ENCODE results near the gene ARHGAP4.

The ARHGAP4 gene

DNA sequence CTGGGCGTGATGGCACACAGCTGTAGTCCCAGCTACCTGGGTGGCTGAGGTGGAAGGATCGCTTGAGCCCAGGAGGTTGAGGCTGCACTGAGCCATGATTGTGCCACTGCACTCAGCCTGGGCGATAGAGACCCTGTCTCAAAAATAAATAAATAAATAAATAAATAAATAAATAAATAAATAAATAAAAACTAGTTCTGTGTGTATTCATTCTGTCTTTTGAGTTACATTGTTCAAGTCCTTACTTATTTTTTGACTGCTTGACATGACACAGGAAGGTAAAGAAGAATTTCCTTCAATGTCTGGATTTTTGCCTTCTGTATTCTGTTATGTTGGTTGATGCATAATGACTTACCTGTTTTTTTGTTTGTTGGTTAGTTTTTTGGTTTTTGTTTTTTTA, 11.0 kb upstream of the ARHGAP4 start:
- DNase-seq = no peak
- Histone ChIP-seq H3K79me1 (ENCODE audit: low read length) (no peaks in the 10 kb centered on the region), H3K23ac (ENCODE audit: low read length) (no peak overlapping the region), H3K4me1 (ENCODE audit: control insufficient read depth, low read depth, low read length) (no peaks in the 10 kb centered on the region), H3K79me2 (ENCODE audit: control insufficient read depth, insufficient read depth, low read length) (peaks cover 10% of the 10 kb centered on the region), H2AK5ac (ENCODE audit: low read length) (no peak overlapping the region), H3K18ac (ENCODE audit: low read length) (no peak overlapping the region), H3K56ac (ENCODE audit: low read length) (no peak overlapping the region), H3K4ac (ENCODE audit: low read depth, low read length) (no peak overlapping the region), H2BK120ac (ENCODE audit: low read depth, low read length) (no peak overlapping the region), H3K9ac (ENCODE audit: low read length) (no peak overlapping the region), H2BK5ac (ENCODE audit: low read length) (no peak overlapping the region), H4K5ac (ENCODE audit: low read length) (no peak overlapping the region), H3K27me3 (ENCODE audit: insufficient read depth, low read length, poor library complexity) (no peaks in the 10 kb centered on the region), H3K4me2 (ENCODE audit: low read length) (no peak overlapping the region), H4K8ac (ENCODE audit: low read depth, low read length) (no peak overlapping the region), H3K27ac (ENCODE audit: low read depth, low read length) (no peak overlapping the region), H2BK15ac (replicated peaks; ENCODE audit: low read depth) (no peak overlapping the region), H3K4me3 (ENCODE audit: low read length) (no peak overlapping the region), H3K36me3 (ENCODE audit: control insufficient read depth, insufficient read depth, low read length) (no peaks in the 10 kb centered on the region)
- WGBS (ENCODE audit: extremely low coverage, insufficient coverage, low lambda C conversion rate) = no CpG with 5 or more reads among the region's 3 CpGs

DNA sequence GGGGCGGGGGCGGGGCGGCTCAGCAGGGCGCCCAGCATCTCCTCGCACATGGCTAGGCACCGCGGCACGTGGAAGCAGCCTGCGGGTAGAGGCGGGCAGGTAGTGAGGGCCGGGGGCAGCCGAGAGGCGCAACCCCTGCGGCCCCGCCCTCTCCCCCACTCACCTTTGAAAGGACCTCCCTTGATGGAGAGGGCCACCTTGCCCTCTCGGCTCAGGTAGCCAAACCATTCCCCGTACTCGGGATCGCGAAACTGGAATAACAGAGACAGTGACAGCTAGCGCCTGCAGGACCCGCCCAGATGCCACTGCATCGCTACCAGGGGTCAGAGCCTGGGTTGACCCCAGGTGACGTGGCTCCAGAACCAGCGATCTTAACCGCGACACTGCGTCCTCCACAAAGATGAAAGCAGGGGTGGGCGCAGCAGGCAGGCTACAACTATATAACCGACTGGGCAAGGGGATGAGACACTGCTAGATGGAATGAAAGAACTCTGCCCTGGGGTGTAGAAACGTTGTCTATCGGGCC, 9.3 kb upstream of the ARHGAP4 start:
- H3K4me1 ChIP-seq (ENCODE audit: control insufficient read depth, low read depth, low read length) = no peaks in the 10 kb centered on the region
- no peak overlapping the region for H2BK5ac ChIP-seq (ENCODE audit: low read length)
- H3K27me3 ChIP-seq (ENCODE audit: insufficient read depth, low read length, poor library complexity) = no peaks in the 10 kb centered on the region
- no peaks in the 10 kb centered on the region for H3K79me1 ChIP-seq (ENCODE audit: low read length)
- H3K4me3 ChIP-seq (ENCODE audit: low read length) = no peak overlapping the region
- peak overlapping the region; percentile 20 for H3K4me2 ChIP-seq (ENCODE audit: low read length)
- H2BK15ac ChIP-seq (replicated peaks; ENCODE audit: low read depth) = no peak overlapping the region
- H3K4ac ChIP-seq (ENCODE audit: low read depth, low read length) = no peak overlapping the region
- peak; percentile 42 for DNase-seq
- H4K5ac ChIP-seq (ENCODE audit: low read length) = no peak overlapping the region
- no peak overlapping the region for H2AK5ac ChIP-seq (ENCODE audit: low read length)
- WGBS (ENCODE audit: extremely low coverage, insufficient coverage, low lambda C conversion rate) = no CpG with 5 or more reads among the region's 32 CpGs
- H4K8ac ChIP-seq (ENCODE audit: low read depth, low read length) = no peak overlapping the region
- H3K56ac ChIP-seq (ENCODE audit: low read length) = peak overlapping the region; percentile 34
- H3K27ac ChIP-seq (ENCODE audit: low read depth, low read length) = no peak overlapping the region
- H3K23ac ChIP-seq (ENCODE audit: low read length) = no peak overlapping the region
- H3K79me2 ChIP-seq (ENCODE audit: control insufficient read depth, insufficient read depth, low read length) = peaks cover 10% of the 10 kb centered on the region
- H2BK120ac ChIP-seq (ENCODE audit: low read depth, low read length) = no peak overlapping the region
- H3K36me3 ChIP-seq (ENCODE audit: control insufficient read depth, insufficient read depth, low read length) = no peaks in the 10 kb centered on the region
- H3K18ac ChIP-seq (ENCODE audit: low read length) = no peak overlapping the region
- no peak overlapping the region for H3K9ac ChIP-seq (ENCODE audit: low read length)

DNA sequence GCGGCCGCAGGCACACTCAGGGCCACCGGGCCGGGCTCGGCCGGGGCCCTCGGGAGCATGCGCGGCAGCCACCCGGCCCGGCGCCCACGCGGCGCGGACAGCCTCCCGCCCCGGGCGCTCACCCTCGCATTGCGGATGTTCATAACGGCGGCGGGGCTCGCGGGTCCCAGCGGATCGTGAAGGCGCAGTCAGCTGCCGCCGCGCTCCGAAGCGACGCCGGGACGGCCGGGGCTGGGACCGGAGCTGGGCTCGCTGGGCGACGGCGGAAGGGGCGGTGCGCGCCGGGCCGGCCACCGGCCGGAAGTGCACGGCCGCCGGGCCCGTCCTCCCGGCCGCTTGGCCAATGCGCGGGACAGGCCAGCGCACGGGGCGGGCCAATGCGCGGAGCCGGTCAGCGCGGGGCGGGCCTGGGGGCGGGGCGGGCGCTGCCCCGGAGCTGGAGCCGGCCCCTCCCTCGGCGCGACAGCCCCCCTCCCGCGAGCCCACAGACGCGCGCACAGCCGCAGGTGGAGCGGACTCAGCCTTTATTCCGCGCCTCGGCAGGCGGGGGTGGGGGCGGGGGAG, 8.8 kb upstream of the ARHGAP4 start, which contains the start of gene NAA10:
Gene NAA10 (minus strand): TSS at position 276 of the 564 bp plus-strand sequence. CDS start 133 bp downstream, at position 143.
- no peak within 1 kb of the TSS for H3K27ac ChIP-seq (ENCODE audit: low read depth, low read length)
- H3K4me3 ChIP-seq (ENCODE audit: low read length) = peak within 1 kb of the TSS; percentile 65

DNA sequence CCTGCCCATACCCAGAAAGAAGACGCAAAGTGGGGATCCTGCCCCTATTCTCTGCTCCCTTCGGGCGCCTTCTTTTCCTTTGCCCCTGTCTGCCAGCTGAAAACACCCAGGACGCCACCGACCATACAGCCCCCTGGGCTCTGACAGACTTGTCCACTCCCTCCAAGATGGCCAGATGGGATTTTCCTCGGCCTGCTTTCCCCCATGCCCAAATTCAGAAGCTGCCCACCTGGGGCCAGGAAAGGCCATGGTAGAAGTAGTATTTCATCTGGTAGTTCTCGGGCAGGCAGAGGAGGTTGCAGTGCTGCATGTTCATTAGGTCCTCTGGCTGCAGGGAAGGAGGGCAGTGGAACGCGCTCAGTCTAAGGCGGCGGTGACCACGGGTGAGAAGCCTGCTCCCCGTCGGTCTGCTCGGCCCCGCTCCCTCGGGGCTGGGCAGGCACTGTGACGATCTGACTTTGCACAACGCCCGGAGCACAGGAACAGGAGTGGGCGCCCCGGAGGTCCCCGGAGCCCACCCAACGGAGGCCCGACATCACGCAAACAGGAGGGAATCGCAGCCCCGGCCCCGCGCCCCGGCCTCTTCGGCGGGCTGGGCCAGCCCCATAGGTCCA, 8.2 kb upstream of the ARHGAP4 start:
- no peak overlapping the region for H2BK15ac ChIP-seq (replicated peaks; ENCODE audit: low read depth)
- H3K4ac ChIP-seq (ENCODE audit: low read depth, low read length) = no peak overlapping the region
- H3K36me3 ChIP-seq (ENCODE audit: control insufficient read depth, insufficient read depth, low read length) = no peaks in the 10 kb centered on the region
- peak overlapping the region; percentile 61 for H3K4me2 ChIP-seq (ENCODE audit: low read length)
- WGBS (ENCODE audit: extremely low coverage, insufficient coverage, low lambda C conversion rate) = no CpG with 5 or more reads among the region's 33 CpGs
- H3K79me2 ChIP-seq (ENCODE audit: control insufficient read depth, insufficient read depth, low read length) = peaks cover 10% of the 10 kb centered on the region
- no peak overlapping the region for H3K23ac ChIP-seq (ENCODE audit: low read length)
- no peak overlapping the region for H3K27ac ChIP-seq (ENCODE audit: low read depth, low read length)
- peak overlapping the region; percentile 86 for H3K56ac ChIP-seq (ENCODE audit: low read length)
- no peak overlapping the region for H4K8ac ChIP-seq (ENCODE audit: low read depth, low read length)
- H2BK120ac ChIP-seq (ENCODE audit: low read depth, low read length) = peak overlapping the region; percentile 67
- no peak overlapping the region for H2BK5ac ChIP-seq (ENCODE audit: low read length)
- H3K79me1 ChIP-seq (ENCODE audit: low read length) = no peaks in the 10 kb centered on the region
- H4K5ac ChIP-seq (ENCODE audit: low read length) = no peak overlapping the region
- H2AK5ac ChIP-seq (ENCODE audit: low read length) = no peak overlapping the region
- no peak for DNase-seq
- no peaks in the 10 kb centered on the region for H3K27me3 ChIP-seq (ENCODE audit: insufficient read depth, low read length, poor library complexity)
- H3K4me3 ChIP-seq (ENCODE audit: low read length) = peak overlapping the region; percentile 65
- peak overlapping the region; percentile 87 for H3K9ac ChIP-seq (ENCODE audit: low read length)
- no peaks in the 10 kb centered on the region for H3K4me1 ChIP-seq (ENCODE audit: control insufficient read depth, low read depth, low read length)
- peak overlapping the region; percentile 73 for H3K18ac ChIP-seq (ENCODE audit: low read length)

More for the DNA sequence above, 8.8 kb upstream of the ARHGAP4 start, which contains the start of gene NAA10:
- peaks cover 10% of the 10 kb centered on the region for H3K79me2 ChIP-seq (ENCODE audit: control insufficient read depth, insufficient read depth, low read length)
- peak within 1 kb of the TSS; percentile 73 for H3K18ac ChIP-seq (ENCODE audit: low read length)
- no peak within 1 kb of the TSS for H4K5ac ChIP-seq (ENCODE audit: low read length)
- H3K23ac ChIP-seq (ENCODE audit: low read length) = no peak within 1 kb of the TSS
- H3K36me3 ChIP-seq (ENCODE audit: control insufficient read depth, insufficient read depth, low read length) = no peaks in the 10 kb centered on the region
- H2BK15ac ChIP-seq (replicated peaks; ENCODE audit: low read depth) = no peak within 1 kb of the TSS
- no peak within 1 kb of the TSS for H2BK5ac ChIP-seq (ENCODE audit: low read length)
- H3K4ac ChIP-seq (ENCODE audit: low read depth, low read length) = no peak within 1 kb of the TSS
- H3K79me1 ChIP-seq (ENCODE audit: low read length) = no peaks in the 10 kb centered on the region
- no CpG with 5 or more reads among the region's 87 CpGs for WGBS (ENCODE audit: extremely low coverage, insufficient coverage, low lambda C conversion rate)
- H2BK120ac ChIP-seq (ENCODE audit: low read depth, low read length) = peak within 1 kb of the TSS; percentile 67
- H4K8ac ChIP-seq (ENCODE audit: low read depth, low read length) = no peak within 1 kb of the TSS
- no peak within 1 kb of the TSS for H2AK5ac ChIP-seq (ENCODE audit: low read length)
- no peaks in the 10 kb centered on the region for H3K27me3 ChIP-seq (ENCODE audit: insufficient read depth, low read length, poor library complexity)
- no peaks in the 10 kb centered on the region for H3K4me1 ChIP-seq (ENCODE audit: control insufficient read depth, low read depth, low read length)
- H3K4me2 ChIP-seq (ENCODE audit: low read length) = peak within 1 kb of the TSS; percentile 61
- H3K9ac ChIP-seq (ENCODE audit: low read length) = peak within 1 kb of the TSS; percentile 87
- H3K56ac ChIP-seq (ENCODE audit: low read length) = peak within 1 kb of the TSS; percentile 86
- DNase-seq = peak; percentile 73

DNA sequence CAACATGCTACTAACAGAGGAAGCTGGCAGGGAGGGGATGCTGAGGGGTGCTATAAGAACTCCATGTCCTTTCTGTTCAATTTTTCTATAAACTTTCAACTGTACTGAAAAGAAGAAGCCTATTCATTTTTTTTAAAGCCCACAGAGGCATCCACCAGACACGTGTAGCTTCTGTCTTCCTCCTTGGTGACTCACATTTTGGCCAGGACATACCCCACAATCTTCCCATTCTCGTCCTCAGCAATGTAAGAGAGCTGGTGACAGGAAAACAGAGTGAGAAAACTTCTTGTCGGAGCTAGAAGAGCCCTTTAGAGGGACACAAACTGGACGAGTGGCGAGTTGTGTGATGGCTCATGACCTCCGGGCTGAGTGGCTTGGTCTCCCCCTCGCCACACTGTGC, 7.7 kb upstream of the ARHGAP4 start:
- Histone ChIP-seq H2AK5ac (ENCODE audit: low read length) (no peak overlapping the region), H3K4me1 (ENCODE audit: control insufficient read depth, low read depth, low read length) (no peaks in the 10 kb centered on the region), H2BK5ac (ENCODE audit: low read length) (no peak overlapping the region), H3K4ac (ENCODE audit: low read depth, low read length) (no peak overlapping the region), H3K18ac (ENCODE audit: low read length) (no peak overlapping the region), H3K36me3 (ENCODE audit: control insufficient read depth, insufficient read depth, low read length) (no peaks in the 10 kb centered on the region), H3K79me1 (ENCODE audit: low read length) (no peaks in the 10 kb centered on the region), H3K23ac (ENCODE audit: low read length) (no peak overlapping the region), H4K5ac (ENCODE audit: low read length) (no peak overlapping the region), H3K4me3 (ENCODE audit: low read length) (no peak overlapping the region), H3K9ac (ENCODE audit: low read length) (peak overlapping the region; percentile 87), H2BK15ac (replicated peaks; ENCODE audit: low read depth) (no peak overlapping the region), H4K8ac (ENCODE audit: low read depth, low read length) (no peak overlapping the region), H3K79me2 (ENCODE audit: control insufficient read depth, insufficient read depth, low read length) (peaks cover 10% of the 10 kb centered on the region), H3K27me3 (ENCODE audit: insufficient read depth, low read length, poor library complexity) (no peaks in the 10 kb centered on the region), H2BK120ac (ENCODE audit: low read depth, low read length) (no peak overlapping the region), H3K4me2 (ENCODE audit: low read length) (peak overlapping the region; percentile 61), H3K27ac (ENCODE audit: low read depth, low read length) (no peak overlapping the region), H3K56ac (ENCODE audit: low read length) (peak overlapping the region; percentile 86)
- DNase-seq = no peak
- no CpG with 5 or more reads among the region's 7 CpGs for WGBS (ENCODE audit: extremely low coverage, insufficient coverage, low lambda C conversion rate)

All from mesendoderm (in vitro differentiated cells).